Nephron (organoid): ENCODE measurements around the gene ATP10B.
"Not testable (repeated sequence)": the region's sequence is repeated elsewhere in the genome, so short reads cannot be mapped to it uniquely, and the experiment has no call there.

ENCODE experiments used
- H3K27ac Mint-ChIP-seq, 3 experiments: 2 replicates each; pipeline ENCODE4 v1.8.0; 2020; ENCODE audit warnings: mixed read lengths in 3 of 3, mild to moderate bottlenecking in 2 of 3, moderate library complexity in 1 of 3
- H3K27me3 Mint-ChIP-seq: 2 replicates; pipeline ENCODE4 v1.8.0; 2021; ENCODE audit warnings: low read depth, mild to moderate bottlenecking, moderate library complexity, mixed read lengths
- H3K36me3 Mint-ChIP-seq: 2 replicates; pipeline ENCODE4 v1.8.0; 2020; ENCODE audit warnings: low read depth, mixed read lengths
- H3K4me1 Mint-ChIP-seq: 2 replicates; pipeline ENCODE4 v1.8.0; 2020; ENCODE audit warnings: mixed read lengths
- H3K4me3 Mint-ChIP-seq, 3 experiments: 2 replicates each; pipeline ENCODE4 v1.8.0; 2020; ENCODE audit warnings: mild to moderate bottlenecking in 3 of 3, mixed read lengths in 3 of 3, moderate library complexity in 2 of 3
- H3K9me3 Mint-ChIP-seq: 2 replicates; pipeline ENCODE4 v1.8.0; 2020; ENCODE audit warnings: mixed read lengths
- TF ChIP-seq, protein P1 (sequence below), 3 experiments: fragments of 200-600 bp; sonication (generic); IDR thresholded peaks; one replicate each; pipeline ENCODE4 v1.5.0; 2021; ENCODE audit warnings: antibody characterized with exemption in 3 of 3; ENCODE audit not compliant: unreplicated experiment in 3 of 3

The ATP10B gene

DNA sequence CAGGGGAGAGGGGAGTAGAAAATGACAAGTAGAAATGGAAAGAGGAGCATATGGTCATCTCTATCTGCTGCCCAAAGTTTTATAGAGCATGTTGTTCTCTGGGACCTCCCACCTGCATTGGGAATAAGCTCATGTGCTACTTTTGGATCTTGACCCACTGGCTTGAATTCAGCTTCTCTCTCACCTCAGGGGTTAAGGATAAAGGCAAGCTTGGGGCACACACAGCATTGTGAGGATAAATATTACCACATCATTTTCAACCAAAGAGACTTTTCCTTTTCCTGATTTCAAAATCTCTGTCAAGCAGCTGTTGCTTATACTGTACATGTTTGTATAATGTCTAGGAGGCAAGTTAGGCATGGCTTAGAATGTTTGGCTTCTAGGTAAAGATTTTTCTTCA is 16.6 kb downstream of the ATP10B start:
- Mint-ChIP-seq H3K9me3 (peaks cover 3% of the 10 kb centered on the region), H3K27me3 (no peaks in the 10 kb centered on the region), H3K27ac (no peak overlapping the region), H3K4me1 (no peaks in the 10 kb centered on the region), H3K36me3 (no peaks in the 10 kb centered on the region), H3K4me3 (no peak overlapping the region)
- TF ChIP-seq, protein P1, sequence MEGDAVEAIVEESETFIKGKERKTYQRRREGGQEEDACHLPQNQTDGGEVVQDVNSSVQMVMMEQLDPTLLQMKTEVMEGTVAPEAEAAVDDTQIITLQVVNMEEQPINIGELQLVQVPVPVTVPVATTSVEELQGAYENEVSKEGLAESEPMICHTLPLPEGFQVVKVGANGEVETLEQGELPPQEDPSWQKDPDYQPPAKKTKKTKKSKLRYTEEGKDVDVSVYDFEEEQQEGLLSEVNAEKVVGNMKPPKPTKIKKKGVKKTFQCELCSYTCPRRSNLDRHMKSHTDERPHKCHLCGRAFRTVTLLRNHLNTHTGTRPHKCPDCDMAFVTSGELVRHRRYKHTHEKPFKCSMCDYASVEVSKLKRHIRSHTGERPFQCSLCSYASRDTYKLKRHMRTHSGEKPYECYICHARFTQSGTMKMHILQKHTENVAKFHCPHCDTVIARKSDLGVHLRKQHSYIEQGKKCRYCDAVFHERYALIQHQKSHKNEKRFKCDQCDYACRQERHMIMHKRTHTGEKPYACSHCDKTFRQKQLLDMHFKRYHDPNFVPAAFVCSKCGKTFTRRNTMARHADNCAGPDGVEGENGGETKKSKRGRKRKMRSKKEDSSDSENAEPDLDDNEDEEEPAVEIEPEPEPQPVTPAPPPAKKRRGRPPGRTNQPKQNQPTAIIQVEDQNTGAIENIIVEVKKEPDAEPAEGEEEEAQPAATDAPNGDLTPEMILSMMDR (IDR thresholded peaks at IDR 0.05; ENCODE audit: unreplicated experiment in 3 of 3): no peak

DNA sequence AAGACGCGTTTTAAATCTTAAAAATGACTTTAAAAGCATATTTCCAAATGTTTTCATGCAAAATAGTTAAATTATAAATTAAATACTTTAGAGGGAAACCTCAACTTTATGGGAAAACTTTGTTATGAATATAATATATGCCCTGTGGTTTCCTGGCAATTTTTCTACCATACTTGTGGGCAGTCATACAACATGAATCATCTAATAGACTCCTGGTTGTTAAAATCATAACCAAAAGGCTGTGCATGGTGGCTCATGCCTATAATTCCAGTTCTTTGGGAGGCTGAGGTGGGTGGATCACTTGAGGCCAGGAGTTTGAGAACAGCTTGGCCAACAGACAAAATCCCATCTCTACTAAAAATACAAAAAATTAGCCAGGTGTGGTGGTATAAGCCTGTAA is 18.2 kb downstream of the ATP10B start:
- no peaks in the 10 kb centered on the region for H3K27me3 Mint-ChIP-seq
- peaks cover 7% of the 10 kb centered on the region for H3K9me3 Mint-ChIP-seq
- H3K4me3 Mint-ChIP-seq: no peak overlapping the region
- H3K36me3 Mint-ChIP-seq: no peaks in the 10 kb centered on the region
- TF ChIP-seq, protein P1 (IDR thresholded peaks at IDR 0.05; ENCODE audit: unreplicated experiment in 3 of 3): no peak
- H3K4me1 Mint-ChIP-seq: no peaks in the 10 kb centered on the region
- no peak overlapping the region for H3K27ac Mint-ChIP-seq

GRCh38 chr5:160831801-160832200 is 20.2 kb downstream of the ATP10B start:
- no peaks in the 10 kb centered on the region for H3K36me3 Mint-ChIP-seq
- no peak overlapping the region for H3K4me3 Mint-ChIP-seq
- H3K4me1 Mint-ChIP-seq: no peaks in the 10 kb centered on the region
- H3K27ac Mint-ChIP-seq: no peak overlapping the region
- peaks cover 13% of the 10 kb centered on the region for H3K9me3 Mint-ChIP-seq
- H3K27me3 Mint-ChIP-seq: no peaks in the 10 kb centered on the region
- TF ChIP-seq, protein P1 (IDR thresholded peaks at IDR 0.05; ENCODE audit: unreplicated experiment in 3 of 3): no peak

- no peaks in the 10 kb centered on the region for H3K27me3 Mint-ChIP-seq
- TF ChIP-seq, protein P1 (IDR thresholded peaks at IDR 0.05; ENCODE audit: unreplicated experiment in 3 of 3): no peak
- no peaks in the 10 kb centered on the region for H3K36me3 Mint-ChIP-seq
- peaks cover 25% of the 10 kb centered on the region for H3K9me3 Mint-ChIP-seq
- H3K4me1 Mint-ChIP-seq: no peaks in the 10 kb centered on the region
- H3K4me3 Mint-ChIP-seq: no peak overlapping the region
- H3K27ac Mint-ChIP-seq: no peak overlapping the region
These were observed 27.6 kb downstream of the ATP10B start for GRCh38 chr5:160824301-160825001.

DNA sequence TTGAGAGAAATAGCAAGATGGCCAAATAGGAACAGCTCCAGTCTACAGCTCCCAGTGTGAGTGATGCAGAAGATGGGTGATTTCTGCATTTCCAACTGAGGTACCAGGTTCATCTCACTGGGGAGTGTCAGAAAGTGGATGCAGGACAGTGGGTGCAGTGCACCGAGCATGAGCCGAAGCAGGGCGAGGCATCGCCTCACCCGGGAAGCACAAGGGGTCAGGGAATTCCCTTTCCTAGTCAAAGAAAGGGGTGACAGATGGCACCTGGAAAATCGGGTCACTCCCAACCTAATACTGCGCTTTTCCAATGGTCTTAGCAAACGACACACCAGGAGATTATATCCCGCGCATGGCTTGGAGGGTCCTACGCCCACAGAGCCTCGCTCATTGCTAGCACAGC is 39.0 kb downstream of the ATP10B start:
- H3K4me3 Mint-ChIP-seq, H3K27me3 Mint-ChIP-seq, H3K36me3 Mint-ChIP-seq, H3K4me1 Mint-ChIP-seq, H3K27ac Mint-ChIP-seq: not testable (repeated sequence)
- H3K9me3 Mint-ChIP-seq: peaks cover 17% of the 10 kb centered on the region

DNA sequence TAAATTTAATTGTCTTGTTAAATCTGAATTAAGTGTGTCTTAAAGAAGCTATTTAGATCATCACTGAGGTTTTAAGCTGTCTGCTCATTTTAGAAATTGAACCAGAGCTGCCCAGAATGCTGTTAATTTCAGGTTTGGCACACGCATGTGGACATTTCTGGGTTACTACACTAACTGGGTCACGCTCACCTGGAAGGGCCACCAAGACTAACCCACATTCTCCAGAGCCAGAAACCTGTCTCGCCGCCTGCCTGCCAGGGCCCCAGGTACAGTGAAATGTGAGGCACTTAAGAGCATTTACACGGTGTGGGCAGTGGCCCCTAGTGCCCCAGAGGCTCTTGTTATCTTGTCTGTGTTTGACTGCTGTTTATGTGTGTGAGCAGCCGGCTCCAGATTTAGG is 46.6 kb downstream of the ATP10B start:
- H3K4me3 Mint-ChIP-seq: no peak overlapping the region
- H3K27ac Mint-ChIP-seq: no peak overlapping the region
- no peaks in the 10 kb centered on the region for H3K4me1 Mint-ChIP-seq
- peaks cover 3% of the 10 kb centered on the region for H3K27me3 Mint-ChIP-seq
- no peaks in the 10 kb centered on the region for H3K9me3 Mint-ChIP-seq
- no peaks in the 10 kb centered on the region for H3K36me3 Mint-ChIP-seq
- TF ChIP-seq, protein P1 (IDR thresholded peaks at IDR 0.05; ENCODE audit: unreplicated experiment in 3 of 3): no peak
